SU-DHL-6 (cell line): ENCODE data around the gene NRSN2.
"Not testable (repeated sequence)": the region's sequence is repeated elsewhere in the genome, so short reads cannot be mapped to it uniquely, and the experiment has no call there.

Experiments
- H2AFZ ChIP-seq: fragments of 200-600 bp; sonication (generic); 2 replicates; pipeline ENCODE4 v1.6.1; 2014; ENCODE audit warnings: low read depth, mild to moderate bottlenecking, moderate library complexity, mixed read lengths, antibody characterized with exemption, low read length; ENCODE audit not compliant: severe bottlenecking
- H3F3A ChIP-seq: fragments of 200-600 bp; shearing (Covaris generic); 2 replicates; pipeline ENCODE4 v1.6.0; 2016; ENCODE audit warnings: antibody characterized with exemption, mild to moderate bottlenecking; ENCODE audit not compliant: insufficient read depth
- H3K27ac ChIP-seq: fragments of 200-600 bp; sonication (generic); 2 replicates; pipeline ENCODE4 v1.5.1; 2016; ENCODE audit warnings: low read depth, mild to moderate bottlenecking, low read length, moderate library complexity, mixed read lengths
- H3K27me3 ChIP-seq: fragments of 200-600 bp; sonication (generic), shearing (Covaris generic); 2 replicates; pipeline ENCODE4 v1.6.0; 2014; ENCODE audit warnings: mild to moderate bottlenecking, low read length
- H3K36me3 ChIP-seq: fragments of 200-600 bp; sonication (generic); 2 replicates; pipeline ENCODE4 v1.6.1; 2014; ENCODE audit warnings: mild to moderate bottlenecking, low read length, mixed read lengths
- H3K4me2 ChIP-seq: fragments of 300-600, 200-600 bp; shearing (Covaris generic), sonication (generic); 2 replicates; pipeline ENCODE4 v1.6.0; 2014; ENCODE audit warnings: low read length, low read depth, mild to moderate bottlenecking; ENCODE audit not compliant: poor library complexity, severe bottlenecking
- H3K4me3 ChIP-seq: fragments of 200-600 bp; sonication (generic); 2 replicates; pipeline ENCODE4 v1.5.1; 2014; ENCODE audit warnings: antibody characterized with exemption, low read length, mild to moderate bottlenecking, mixed read lengths; ENCODE audit not compliant: insufficient read depth, poor library complexity, severe bottlenecking
- H3K79me2 ChIP-seq: fragments of 200-600 bp; sonication (generic); 2 replicates; pipeline ENCODE4 v1.6.1; 2014; ENCODE audit warnings: mild to moderate bottlenecking, low read length, moderate library complexity; ENCODE audit not compliant: insufficient read depth
- H3K9ac ChIP-seq: fragments of 200-600 bp; sonication (generic); 2 replicates; pipeline ENCODE4 v1.7.0; 2014; ENCODE audit warnings: mild to moderate bottlenecking, low read length
- H3K9me2 ChIP-seq: fragments of 200-600 bp; sonication (generic); replicated peaks from 2 replicates; pipeline ENCODE4 v1.6.1; 2014; ENCODE audit warnings: low read length; ENCODE audit not compliant: insufficient read depth
- H3K9me3 ChIP-seq: fragments of 200-600 bp; sonication (generic); 2 replicates; pipeline ENCODE4 v1.6.1; 2014; ENCODE audit warnings: low read length, mixed read lengths; ENCODE audit not compliant: insufficient read depth
- H4K20me1 ChIP-seq: fragments of 200-600 bp; sonication (generic); 2 replicates; pipeline ENCODE4 v1.6.1; 2014; ENCODE audit warnings: low read depth, mild to moderate bottlenecking, antibody characterized with exemption, low read length, moderate library complexity, mixed read lengths
- EZH2phosphoT487 ChIP-seq: fragments of 200-600 bp; sonication (generic), shearing (Covaris generic); conservative IDR thresholded peaks from 2 replicates; pipeline ENCODE4 v1.6.1; 2018; ENCODE audit warnings: mild to moderate bottlenecking, antibody characterized with exemption, low read length, moderate library complexity, mixed read lengths
- TF ChIP-seq, protein P1 (sequence below): fragments of 200-600 bp; sonication (generic); IDR thresholded peaks from one replicate; pipeline ENCODE4 v1.5.1; 2017; ENCODE audit warnings: antibody characterized with exemption, mild to moderate bottlenecking, low read length, moderate library complexity; ENCODE audit not compliant: insufficient read depth, poor library complexity, severe bottlenecking

The NRSN2 gene

GRCh38 chr20:375265-375889, 28.5 kb downstream of the NRSN2 start:
- Histone ChIP-seq H4K20me1 (no peaks in the 10 kb centered on the region), H3K4me2 (no peak overlapping the region), H3K27ac (no peak overlapping the region), H3K27me3 (no peaks in the 10 kb centered on the region), H3K36me3 (no peaks in the 10 kb centered on the region), H3K9me3 (no peaks in the 10 kb centered on the region), H3K9me2 (no peaks in the 10 kb centered on the region), H2AFZ (no peak overlapping the region), H3K79me2 (no peaks in the 10 kb centered on the region), H3K4me3 (no peak overlapping the region), H3F3A (no peaks in the 10 kb centered on the region), H3K9ac (no peak overlapping the region)
- no peak for TF ChIP-seq EZH2phosphoT487
- TF ChIP-seq, protein P1, sequence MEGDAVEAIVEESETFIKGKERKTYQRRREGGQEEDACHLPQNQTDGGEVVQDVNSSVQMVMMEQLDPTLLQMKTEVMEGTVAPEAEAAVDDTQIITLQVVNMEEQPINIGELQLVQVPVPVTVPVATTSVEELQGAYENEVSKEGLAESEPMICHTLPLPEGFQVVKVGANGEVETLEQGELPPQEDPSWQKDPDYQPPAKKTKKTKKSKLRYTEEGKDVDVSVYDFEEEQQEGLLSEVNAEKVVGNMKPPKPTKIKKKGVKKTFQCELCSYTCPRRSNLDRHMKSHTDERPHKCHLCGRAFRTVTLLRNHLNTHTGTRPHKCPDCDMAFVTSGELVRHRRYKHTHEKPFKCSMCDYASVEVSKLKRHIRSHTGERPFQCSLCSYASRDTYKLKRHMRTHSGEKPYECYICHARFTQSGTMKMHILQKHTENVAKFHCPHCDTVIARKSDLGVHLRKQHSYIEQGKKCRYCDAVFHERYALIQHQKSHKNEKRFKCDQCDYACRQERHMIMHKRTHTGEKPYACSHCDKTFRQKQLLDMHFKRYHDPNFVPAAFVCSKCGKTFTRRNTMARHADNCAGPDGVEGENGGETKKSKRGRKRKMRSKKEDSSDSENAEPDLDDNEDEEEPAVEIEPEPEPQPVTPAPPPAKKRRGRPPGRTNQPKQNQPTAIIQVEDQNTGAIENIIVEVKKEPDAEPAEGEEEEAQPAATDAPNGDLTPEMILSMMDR = no peak

GRCh38 chr20:376089-376488, 29.2 kb downstream of the NRSN2 start:
- H3K4me2 ChIP-seq = no peak overlapping the region
- H3K36me3 ChIP-seq = no peaks in the 10 kb centered on the region
- no peaks in the 10 kb centered on the region for H3K27me3 ChIP-seq
- H3K9me2 ChIP-seq = no peaks in the 10 kb centered on the region
- H2AFZ ChIP-seq = no peak overlapping the region
- no peak overlapping the region for H3K4me3 ChIP-seq
- H3K9me3 ChIP-seq = no peaks in the 10 kb centered on the region
- H3K27ac ChIP-seq = no peak overlapping the region
- H3K79me2 ChIP-seq = no peaks in the 10 kb centered on the region
- no peaks in the 10 kb centered on the region for H4K20me1 ChIP-seq
- H3K9ac ChIP-seq = no peak overlapping the region
- H3F3A ChIP-seq = no peaks in the 10 kb centered on the region
- TF ChIP-seq EZH2phosphoT487 = no peak
- TF ChIP-seq, protein P1 = no peak

- H3K4me2 ChIP-seq = no peak overlapping the region
- no peak overlapping the region for H2AFZ ChIP-seq
- H3K9me2 ChIP-seq = no peaks in the 10 kb centered on the region
- TF ChIP-seq EZH2phosphoT487 = no peak
- TF ChIP-seq, protein P1 = no peak
- H3K9ac ChIP-seq = no peak overlapping the region
- H3K27me3 ChIP-seq = no peaks in the 10 kb centered on the region
- H3K9me3 ChIP-seq = no peaks in the 10 kb centered on the region
- no peaks in the 10 kb centered on the region for H3K79me2 ChIP-seq
- H3F3A ChIP-seq = no peaks in the 10 kb centered on the region
- H4K20me1 ChIP-seq = no peaks in the 10 kb centered on the region
- no peak overlapping the region for H3K27ac ChIP-seq
- no peak overlapping the region for H3K4me3 ChIP-seq
- H3K36me3 ChIP-seq = no peaks in the 10 kb centered on the region
These were observed 29.8 kb downstream of the NRSN2 start for GRCh38 chr20:376750-377149.

GRCh38 chr20:377578-377977, 30.7 kb downstream of the NRSN2 start:
- not testable (repeated sequence) for H3K79me2 ChIP-seq, H3K36me3 ChIP-seq, H3K9ac ChIP-seq, H4K20me1 ChIP-seq, H3K4me3 ChIP-seq, H2AFZ ChIP-seq, H3K27me3 ChIP-seq, H3F3A ChIP-seq, H3K4me2 ChIP-seq, H3K27ac ChIP-seq, H3K9me3 ChIP-seq, H3K9me2 ChIP-seq
